Endothelial cell of umbilical vein (primary cell): Measurements from ENCODE around the gene TMEM89. TPM values are rescaled to one million over a fixed set of nuclear protein-coding genes. Genes with fewer than 3 reads are reported as not detected.

ENCODE experiments used
- BruUV-seq: library from RNA; stranded (reverse); fragments of 400-500 nt; replicated peaks from 2 replicates; lab custom pipeline; 2021; lab: Mats Ljungman, UMichigan
- CTCF ChIA-PET: fragments of 300-600, 350-600 bp; sonication (Branson Sonifier 250); formaldehyde crosslinking; loops from one replicate; lab custom pipeline; 2021; ENCODE audit warnings: antibody characterized with exemption, inconsistent platforms; lab: Charles Lee
- POLR2A ChIA-PET: fragments of 300-600, 350-600 bp; sonication (Branson Sonifier 250); formaldehyde crosslinking; loops from one replicate; lab custom pipeline; 2021; ENCODE audit warnings: antibody characterized with exemption, inconsistent platforms; lab: Charles Lee
- DNase-seq: peaks from one replicate; pipeline ENCODE4 v3.0.0-alpha.2; 2011; ENCODE audit warnings: low read depth, low spot score
- FAIRE-seq: peaks from 2 replicates; lab custom pipeline; 2011; peaks lifted over from hg19 to GRCh38; lab: Jason Lieb, UNC
- H2AFZ ChIP-seq: 2 replicates; pipeline ENCODE4 v1.6.0; 2012; ENCODE audit warnings: low read depth, low read length, control low read depth, inconsistent platforms
- H3K27ac ChIP-seq: 2 replicates; pipeline ENCODE4 v1.5.1; 2011; ENCODE audit warnings: low read depth, mild to moderate bottlenecking, control low read depth, low read length, moderate library complexity; ENCODE audit not compliant: insufficient read depth
- H3K27me3 ChIP-seq, 2 experiments: 2 replicates each; pipeline versions ENCODE4 v1.6.0 to v1.6.1; 2011; ENCODE audit warnings: low read length in 2 of 2, mixed read lengths in 1 of 2; ENCODE audit not compliant: control insufficient read depth in 2 of 2, insufficient read depth in 2 of 2
- H3K36me3 ChIP-seq, 2 experiments: 2 replicates in 1 of 2; 3 replicates in 1 of 2; pipeline ENCODE4 v1.5.1; 2011; ENCODE audit warnings: low read length in 2 of 2, mild to moderate bottlenecking in 1 of 2, moderate library complexity in 1 of 2; ENCODE audit not compliant: control insufficient read depth in 2 of 2, insufficient read depth in 2 of 2; ENCODE audit errors: extremely low read depth in 1 of 2
- H3K4me1 ChIP-seq: 3 replicates; pipeline ENCODE4 v1.5.1; 2011; ENCODE audit warnings: mild to moderate bottlenecking, low read length; ENCODE audit not compliant: control insufficient read depth, insufficient read depth; ENCODE audit errors: extremely low read depth
- H3K4me2 ChIP-seq: 2 replicates; pipeline ENCODE4 v1.6.1; 2011; ENCODE audit warnings: low read length, control low read depth, mixed read lengths; ENCODE audit not compliant: insufficient read depth
- H3K4me3 ChIP-seq, 3 experiments: fragments of 200-600 bp in 1 of 3; sonication (generic), shearing (Covaris generic) in 1 of 3; replicated peaks in 1 of 3; 2 replicates each; pipeline ENCODE4 v1.5.1; 2011 to 2016; ENCODE audit warnings: control low read depth in 3 of 3, low read length in 3 of 3, mild to moderate bottlenecking in 2 of 3, inconsistent platforms in 1 of 3, low read depth in 1 of 3, moderate library complexity in 1 of 3; ENCODE audit not compliant: insufficient read depth in 1 of 3
- H3K79me2 ChIP-seq: 2 replicates; pipeline ENCODE4 v1.6.0; 2012; ENCODE audit warnings: low read length, inconsistent platforms; ENCODE audit not compliant: control insufficient read depth, insufficient read depth
- H3K9ac ChIP-seq: replicated peaks from 2 replicates; pipeline ENCODE3; 2011; ENCODE audit warnings: low read length, control low read depth; ENCODE audit not compliant: insufficient read depth; ENCODE audit errors: extremely low read depth
- H3K9me1 ChIP-seq: replicated peaks from 3 replicates; pipeline ENCODE4 v1.6.0; 2011; ENCODE audit warnings: mild to moderate bottlenecking, low read length; ENCODE audit not compliant: control insufficient read depth, insufficient read depth; ENCODE audit errors: extremely low read depth
- H3K9me3 ChIP-seq: replicated peaks from 2 replicates; pipeline ENCODE4 v1.5.1; 2012; ENCODE audit warnings: low read length, inconsistent platforms; ENCODE audit not compliant: control insufficient read depth, insufficient read depth
- H4K20me1 ChIP-seq: replicated peaks from 2 replicates; pipeline ENCODE3; 2011; ENCODE audit warnings: mild to moderate bottlenecking, low read length; ENCODE audit not compliant: control insufficient read depth, insufficient read depth; ENCODE audit errors: extremely low read depth
- EZH2 ChIP-seq: IDR thresholded peaks from 2 replicates; pipeline ENCODE4 v1.6.1; 2012; ENCODE audit warnings: borderline replicate concordance, low read depth, mild to moderate bottlenecking, moderate library complexity, low read length, inconsistent platforms; ENCODE audit not compliant: severe bottlenecking
- FOS ChIP-seq: IDR thresholded peaks from 2 replicates; pipeline ENCODE4 v1.6.1; 2011; ENCODE audit warnings: mild to moderate bottlenecking, low read length, moderate library complexity, borderline replicate concordance; ENCODE audit not compliant: insufficient read depth
- MYC ChIP-seq: IDR thresholded peaks from one replicate; pipeline ENCODE4 v1.6.1; 2011; ENCODE audit warnings: mild to moderate bottlenecking, low read depth, low read length
- POLR2A ChIP-seq: IDR thresholded peaks from 2 replicates; pipeline ENCODE4 v1.6.1; 2012; ENCODE audit warnings: low read depth, mild to moderate bottlenecking, control low read depth, low read length
- POLR2AphosphoS5 ChIP-seq: IDR thresholded peaks from 2 replicates; pipeline ENCODE4 v1.6.1; 2012; ENCODE audit warnings: low read depth, mild to moderate bottlenecking, control low read depth, low read length, moderate library complexity; ENCODE audit not compliant: insufficient read depth
- dilution Hi-C: fragments of 300-500 bp; cut with MboI; formaldehyde crosslinking; loops from one replicate; pipeline ENCODE4 v1.15.0; 2019; ENCODE audit warnings: low sequenced_read_pairs; ENCODE audit not compliant: extremely low pct_ligation_motif_present
- intact Hi-C: fragments of 100-400 bp; cut with micrococcal nuclease; formaldehyde crosslinking; loops from one replicate; pipeline ENCODE4 v1.10.0; 2022
- polyA plus RNA-seq, 4 experiments: library from polyadenylated mRNA; depleted of rRNA in 3 of 4; stranded (reverse) in 3 of 4; unstranded in 1 of 4; fragments of >200 nt; gene quantifications; 2 replicates each; pipeline versions ENCODE4 v1.2.1 to v1.2.3, GENCODE V29; 2011 to 2012; ENCODE audit warnings: missing spikeins in 1 of 4
- total RNA-seq: library from RNA; stranded (reverse); gene quantifications from 2 replicates; pipeline ENCODE4 v1.2.3, GENCODE V29; 2021
- TF ChIP-seq, protein P1 (sequence below): IDR thresholded peaks from 2 replicates; pipeline ENCODE4 v1.6.1; 2011; ENCODE audit not compliant: insufficient read depth, insufficient read length
- TF ChIP-seq, protein P2 (sequence below), 2 donors: IDR thresholded peaks; 1 replicate in 1 of 2; 2 replicates in 1 of 2; pipeline ENCODE4 v1.5.1; 2011; ENCODE audit warnings: low read length in 2 of 2, mild to moderate bottlenecking in 2 of 2, moderate library complexity in 2 of 2, control low read depth in 1 of 2, inconsistent platforms in 1 of 2, low read depth in 1 of 2; ENCODE audit not compliant: insufficient read depth in 1 of 2; ENCODE audit errors: extremely low read depth in 1 of 2

The TMEM89 gene
- total and polyA plus RNA-seq, 2 donors (not counting 3 experiments of a cell fraction or from before 2014, with no cell fraction given) = not detected

DNA sequence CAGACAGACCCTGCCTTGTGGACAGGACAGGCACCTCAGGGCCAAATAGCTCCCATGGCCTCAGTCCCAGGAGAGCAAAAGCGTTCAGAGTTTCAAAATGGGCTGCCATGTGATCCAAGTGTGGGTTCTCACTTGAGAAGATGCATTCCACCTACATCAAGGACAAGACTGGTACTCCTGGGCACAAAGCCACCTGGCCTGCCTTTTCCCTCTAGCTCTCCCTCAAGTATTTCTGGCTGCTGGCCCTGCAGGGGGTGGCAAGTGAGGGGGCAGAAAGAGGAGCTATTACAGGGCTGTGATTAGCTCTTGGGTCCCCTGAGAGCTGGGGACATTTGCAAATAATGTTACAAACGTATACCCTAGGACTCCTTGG, 20.0 kb downstream of the TMEM89 start:
- CTCF ChIA-PET = interaction anchor here (0.7 to 0.9 kb wide), 3 partner anchors 8 to 201 kb away, joined by 3 read pairs; partner anchors contain the start of gene SLC26A6
- Histone ChIP-seq H3K36me3 (peaks cover 15 to 64% of the 10 kb centered on the region in 2 experiments), H3K4me2 (no peak overlapping the region), H3K79me2 (no peaks in the 10 kb centered on the region), H3K4me1 (no peaks in the 10 kb centered on the region), H3K9ac (no peak overlapping the region), H3K9me3 (no peaks in the 10 kb centered on the region), H3K9me1 (no peaks in the 10 kb centered on the region), H3K27me3 (no peaks in the 10 kb centered on the region), H3K27ac (no peak overlapping the region), H4K20me1 (no peaks in the 10 kb centered on the region), H3K4me3 (no peak overlapping the region), H2AFZ (no peak overlapping the region)
- POLR2A ChIA-PET = no interaction called here
- no peak for FAIRE-seq
- intact Hi-C loops = no loop called here
- dilution Hi-C loops = no loop called here
- no peak for TF ChIP-seq POLR2AphosphoS5
- TF ChIP-seq, protein P1, sequence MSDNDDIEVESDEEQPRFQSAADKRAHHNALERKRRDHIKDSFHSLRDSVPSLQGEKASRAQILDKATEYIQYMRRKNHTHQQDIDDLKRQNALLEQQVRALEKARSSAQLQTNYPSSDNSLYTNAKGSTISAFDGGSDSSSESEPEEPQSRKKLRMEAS = no peak
- TF ChIP-seq MYC = no peak
- no peak for DNase-seq
- no TSS peak for BruUV-seq

DNA sequence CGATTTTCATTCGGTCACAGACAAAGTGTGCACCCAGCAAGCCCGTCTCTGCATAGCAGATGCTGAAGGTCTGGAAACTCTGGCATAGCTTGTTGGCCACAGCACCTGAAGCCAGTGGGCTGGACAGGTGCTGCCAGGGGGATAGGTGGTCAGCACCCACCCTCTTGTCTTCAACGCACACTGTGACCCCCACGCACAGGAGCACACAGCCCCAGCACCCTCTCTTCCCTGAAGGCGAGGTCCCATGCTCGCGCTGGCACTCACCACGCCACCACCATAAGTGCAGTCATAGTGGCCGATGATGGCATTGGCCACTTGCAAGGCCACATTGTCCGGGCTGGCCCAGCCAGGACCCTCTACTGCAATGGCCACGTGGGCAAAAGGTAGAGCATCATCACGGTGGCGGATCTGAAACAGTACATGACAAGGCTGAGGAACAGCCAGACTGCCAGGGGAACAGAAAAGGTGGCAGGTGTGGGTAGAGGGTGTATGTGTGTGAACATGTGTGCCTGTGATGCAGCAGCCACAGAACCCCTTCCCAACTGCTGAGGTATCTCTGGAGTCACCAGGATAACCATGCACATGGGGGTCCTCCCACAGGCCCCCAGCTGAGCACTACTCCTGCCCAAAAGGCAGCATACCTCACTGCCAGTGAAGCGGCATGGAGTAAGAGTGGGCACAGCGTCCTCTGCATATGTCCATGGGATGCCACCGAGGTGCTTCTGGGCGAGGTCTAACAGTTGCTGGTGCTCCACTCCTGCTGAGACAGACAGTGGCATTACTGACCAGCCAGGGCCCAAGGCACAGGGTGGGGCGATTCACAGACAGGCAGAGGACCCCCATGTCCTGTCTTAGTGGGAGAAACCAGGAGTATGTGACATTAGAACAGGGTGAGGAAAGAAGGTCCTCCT, 20.6 kb downstream of the TMEM89 start:
- intact Hi-C loops (no loop called here), dilution Hi-C loops (no loop called here)
- no peak overlapping the region for H3K9ac ChIP-seq
- no peaks in the 10 kb centered on the region for H4K20me1 ChIP-seq
- H3K27ac ChIP-seq = no peak overlapping the region
- H3K36me3 ChIP-seq = peaks cover 15 to 64% of the 10 kb centered on the region in 2 experiments
- H3K4me2 ChIP-seq = no peak overlapping the region
- H2AFZ ChIP-seq = no peak overlapping the region
- POLR2A ChIA-PET = no interaction called here
- H3K9me1 ChIP-seq = no peaks in the 10 kb centered on the region
- no peaks in the 10 kb centered on the region for H3K4me1 ChIP-seq
- no peaks in the 10 kb centered on the region for H3K9me3 ChIP-seq
- TF ChIP-seq, protein P2, sequence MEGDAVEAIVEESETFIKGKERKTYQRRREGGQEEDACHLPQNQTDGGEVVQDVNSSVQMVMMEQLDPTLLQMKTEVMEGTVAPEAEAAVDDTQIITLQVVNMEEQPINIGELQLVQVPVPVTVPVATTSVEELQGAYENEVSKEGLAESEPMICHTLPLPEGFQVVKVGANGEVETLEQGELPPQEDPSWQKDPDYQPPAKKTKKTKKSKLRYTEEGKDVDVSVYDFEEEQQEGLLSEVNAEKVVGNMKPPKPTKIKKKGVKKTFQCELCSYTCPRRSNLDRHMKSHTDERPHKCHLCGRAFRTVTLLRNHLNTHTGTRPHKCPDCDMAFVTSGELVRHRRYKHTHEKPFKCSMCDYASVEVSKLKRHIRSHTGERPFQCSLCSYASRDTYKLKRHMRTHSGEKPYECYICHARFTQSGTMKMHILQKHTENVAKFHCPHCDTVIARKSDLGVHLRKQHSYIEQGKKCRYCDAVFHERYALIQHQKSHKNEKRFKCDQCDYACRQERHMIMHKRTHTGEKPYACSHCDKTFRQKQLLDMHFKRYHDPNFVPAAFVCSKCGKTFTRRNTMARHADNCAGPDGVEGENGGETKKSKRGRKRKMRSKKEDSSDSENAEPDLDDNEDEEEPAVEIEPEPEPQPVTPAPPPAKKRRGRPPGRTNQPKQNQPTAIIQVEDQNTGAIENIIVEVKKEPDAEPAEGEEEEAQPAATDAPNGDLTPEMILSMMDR (IDR thresholded peaks at IDR 0.05; ENCODE audit: extremely low read depth in 1 of 2, insufficient read depth in 1 of 2, low read depth in 1 of 2, low read length in 2 of 2) = no peak
- TF ChIP-seq, protein P1 = no peak
- TF ChIP-seq POLR2AphosphoS5 = no peak
- TF ChIP-seq MYC = no peak
- no peak for TF ChIP-seq FOS
- TF ChIP-seq POLR2A = no peak
- TF ChIP-seq EZH2 = no peak
- FAIRE-seq (no peak), DNase-seq (no peak)
- no peak overlapping the region for H3K4me3 ChIP-seq
- BruUV-seq = TSS peak; percentile 23
- no peaks in the 10 kb centered on the region for H3K27me3 ChIP-seq
- H3K79me2 ChIP-seq = no peaks in the 10 kb centered on the region
- CTCF ChIA-PET = interaction anchor here (0.7 to 0.8 kb wide), 2 partner anchors 8 to 35 kb away, joined by 3 read pairs; partner anchors contain the start of gene SLC26A6
